Measurements from ENCODE around the gene SPX.

Gene SPX

GRCh38 chr12:21576431-21576830 lies 50.3 kb downstream of the SPX start:
- H3K4me1 Mint-ChIP-seq (ENCODE audit: low read depth) = no peaks in the 10 kb centered on the region
- H3K9me3 Mint-ChIP-seq = no peaks in the 10 kb centered on the region
- DNase-seq (ENCODE audit: low spot score) = no peak
- peaks cover 11% of the 10 kb centered on the region for H3K27me3 Mint-ChIP-seq (ENCODE audit: low read depth)
- H3K27ac Mint-ChIP-seq = no peak overlapping the region
- H3K36me3 Mint-ChIP-seq (ENCODE audit: low read depth) = no peaks in the 10 kb centered on the region
- no peak overlapping the region for H3K4me3 Mint-ChIP-seq

- Mint-ChIP-seq H3K27ac (no peak overlapping the region), H3K4me1 (ENCODE audit: low read depth) (no peaks in the 10 kb centered on the region), H3K36me3 (ENCODE audit: low read depth) (no peaks in the 10 kb centered on the region), H3K27me3 (ENCODE audit: low read depth) (peaks cover 11% of the 10 kb centered on the region), H3K9me3 (no peaks in the 10 kb centered on the region), H3K4me3 (no peak overlapping the region)
- no peak for DNase-seq (ENCODE audit: low spot score)
Measured at GRCh38 chr12:21577516-21577915, 51.4 kb downstream of the SPX start.

- no peak overlapping the region for H3K27ac Mint-ChIP-seq
- peaks cover 7% of the 10 kb centered on the region for H3K27me3 Mint-ChIP-seq (ENCODE audit: low read depth)
- no peaks in the 10 kb centered on the region for H3K9me3 Mint-ChIP-seq
- H3K36me3 Mint-ChIP-seq (ENCODE audit: low read depth) = no peaks in the 10 kb centered on the region
- no peak overlapping the region for H3K4me3 Mint-ChIP-seq
- DNase-seq (ENCODE audit: low spot score) = no peak
- no peaks in the 10 kb centered on the region for H3K4me1 Mint-ChIP-seq (ENCODE audit: low read depth)
Measured at GRCh38 chr12:21580748-21581516, 54.8 kb downstream of the SPX start.

Data from T-helper 2 cell treated with Interferon-gamma antibody and Interleukin-4, amounts not matched to agents 5 μg/mL and 100 μg/mL, for 36 hours (primary cell).